Erythroblast (primary cell): ENCODE data around the gene SCRN2.

Experiments used
- GATA1 ChIP-seq: IDR thresholded peaks from 2 replicates; pipeline ENCODE4 v1.6.1; 2011; ENCODE audit warnings: low read depth, mild to moderate bottlenecking, control low read depth, low read length, moderate library complexity
- POLR2A ChIP-seq: IDR thresholded peaks from 2 replicates; pipeline ENCODE4 v1.6.1; 2011; ENCODE audit warnings: mild to moderate bottlenecking, low read length

DNA sequence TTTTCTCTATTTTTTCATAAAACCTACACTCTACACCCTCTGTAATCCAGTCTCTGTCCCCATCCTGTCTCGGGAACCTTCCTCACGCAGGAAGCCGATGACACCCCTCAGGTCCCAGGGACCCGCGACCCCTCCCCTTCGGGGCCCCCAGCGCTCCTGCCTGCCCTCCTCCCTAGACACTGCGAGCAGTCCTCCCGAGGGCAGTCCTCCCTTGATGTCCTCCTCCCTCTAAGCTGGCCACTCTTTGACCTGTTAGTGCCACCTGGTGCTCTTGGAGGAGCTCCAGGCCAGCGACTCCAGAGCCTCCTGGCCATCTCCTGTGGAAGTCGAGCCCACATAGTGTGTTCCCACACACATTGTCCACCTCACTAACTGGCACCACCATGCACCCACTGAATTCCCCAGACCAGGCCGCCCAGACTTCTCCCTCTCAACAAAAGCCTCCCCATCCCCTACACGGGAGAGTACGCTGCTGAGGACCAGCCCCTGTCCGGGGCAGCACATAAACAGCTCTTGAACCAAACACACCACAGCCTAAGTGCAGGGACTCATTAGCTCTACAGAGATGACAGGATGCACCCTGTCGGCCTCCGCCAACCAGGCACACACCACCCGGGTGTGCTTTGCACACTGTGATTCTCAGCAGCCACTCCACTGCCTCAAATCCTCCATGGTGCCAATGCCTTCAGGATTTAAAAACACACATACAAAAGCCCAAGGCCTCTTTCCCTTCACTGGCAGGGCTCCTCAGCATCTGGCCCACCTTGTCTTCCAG is 28.7 kb downstream of the SCRN2 start:
- TF ChIP-seq POLR2A, result no peak
- no peak for TF ChIP-seq GATA1
